GM23338 (cell line): Measurements from ENCODE around the gene RBM33. TPM values are rescaled to one million over a fixed set of nuclear protein-coding genes. Genes with fewer than 3 reads are reported as not detected.

Experiments used
- ATAC-seq: fragments of 200-7000 bp; cut with Tn5 transposase; 3 replicates; pipeline ENCODE4 v1.9.1; 2020
- DNase-seq: peaks from one replicate; pipeline ENCODE4 v3.0.0-alpha.2; 2015; ENCODE audit warnings: low spot score
- H2AFZ ChIP-seq: fragments of 200-600 bp; sonication (generic); 2 replicates; pipeline ENCODE4 v1.8.0; 2016; ENCODE audit warnings: antibody characterized with exemption, mild to moderate bottlenecking, moderate library complexity
- H3F3A ChIP-seq: fragments of 200-600 bp; sonication (generic); replicated peaks from 2 replicates; pipeline ENCODE4 v1.8.0; 2017; ENCODE audit warnings: antibody characterized with exemption, mixed run types, low read depth
- H3K27ac ChIP-seq: fragments of 200-600 bp; sonication (generic); 2 replicates; pipeline ENCODE4 v1.6.1; 2016; ENCODE audit warnings: low read depth
- H3K27me3 ChIP-seq: fragments of 200-600 bp; sonication (generic); 2 replicates; pipeline ENCODE4 v1.8.0; 2016; ENCODE audit warnings: mild to moderate bottlenecking, mixed run types, moderate library complexity; ENCODE audit not compliant: insufficient read depth
- H3K36me3 ChIP-seq: fragments of 200-600 bp; sonication (generic); 2 replicates; pipeline ENCODE4 v1.8.0; 2016; ENCODE audit warnings: mild to moderate bottlenecking; ENCODE audit not compliant: insufficient read depth
- H3K4me1 ChIP-seq: fragments of 200-600 bp; sonication (generic); 2 replicates; pipeline ENCODE4 v1.8.0; 2016; ENCODE audit warnings: mild to moderate bottlenecking, moderate library complexity; ENCODE audit not compliant: insufficient read depth
- H3K4me2 ChIP-seq: fragments of 200-600 bp; sonication (generic); 2 replicates; pipeline ENCODE4 v1.7.1; 2017; ENCODE audit warnings: mixed run types
- H3K4me3 ChIP-seq: fragments of 200-600 bp; sonication (generic); 2 replicates; pipeline ENCODE4 v1.6.1; 2016; ENCODE audit warnings: mixed run types
- H3K79me2 ChIP-seq: fragments of 200-600 bp; sonication (generic); replicated peaks from 2 replicates; pipeline ENCODE4 v1.8.0; 2017; ENCODE audit warnings: mild to moderate bottlenecking; ENCODE audit not compliant: insufficient read depth
- H3K9me2 ChIP-seq: fragments of 200-600 bp; sonication (generic); 2 replicates; pipeline ENCODE4 v1.8.0; 2017; ENCODE audit not compliant: insufficient read depth
- H4K20me1 ChIP-seq: fragments of 200-600 bp; sonication (generic); replicated peaks from 2 replicates; pipeline ENCODE4 v1.8.0; 2017; ENCODE audit warnings: mild to moderate bottlenecking; ENCODE audit not compliant: insufficient read depth
- H3K27ac Mint-ChIP-seq: 2 replicates; pipeline ENCODE4 v1.8.0; 2020; ENCODE audit warnings: inconsistent platforms, mild to moderate bottlenecking, moderate library complexity, mixed read lengths
- H3K27me3 Mint-ChIP-seq: 3 replicates; pipeline ENCODE4 v1.8.0; 2022; ENCODE audit warnings: low read depth, mild to moderate bottlenecking, moderate library complexity, mixed read lengths, inconsistent platforms; ENCODE audit not compliant: insufficient read depth, poor library complexity
- H3K36me3 Mint-ChIP-seq: 3 replicates; pipeline ENCODE4 v1.8.0; 2021; ENCODE audit warnings: low read depth, mild to moderate bottlenecking, inconsistent platforms, moderate library complexity, mixed read lengths
- H3K4me1 Mint-ChIP-seq: 3 replicates; pipeline ENCODE4 v1.8.0; 2020; ENCODE audit warnings: mild to moderate bottlenecking, inconsistent platforms, mixed read lengths
- H3K4me3 Mint-ChIP-seq: 3 replicates; pipeline ENCODE4 v1.8.0; 2021; ENCODE audit warnings: moderate library complexity, mild to moderate bottlenecking, inconsistent platforms, mixed read lengths
- H3K9me3 Mint-ChIP-seq: 3 replicates; pipeline ENCODE4 v1.8.0; 2020; ENCODE audit warnings: moderate library complexity, mild to moderate bottlenecking, inconsistent platforms, mixed read lengths
- CREB1 ChIP-seq: fragments of 250-450 bp; sonication (Bioruptor Pico); IDR thresholded peaks from 2 replicates; pipeline ENCODE4 v1.5.0; 2020; ENCODE audit warnings: low read depth, mild to moderate bottlenecking, moderate library complexity
- EZH2 ChIP-seq: fragments of 200-600 bp; sonication (generic); IDR thresholded peaks from one replicate; pipeline ENCODE4 v1.8.0; 2017; ENCODE audit warnings: antibody characterized with exemption, mild to moderate bottlenecking, low read depth; ENCODE audit not compliant: unreplicated experiment
- EZH2phosphoT487 ChIP-seq: fragments of 200-600 bp; sonication (generic); IDR thresholded peaks from one replicate; pipeline ENCODE4 v1.8.1; 2018; ENCODE audit warnings: antibody characterized with exemption; ENCODE audit not compliant: unreplicated experiment
- JUNB ChIP-seq: IDR thresholded peaks from one replicate; pipeline ENCODE4 v1.6.1; 2016; ENCODE audit warnings: antibody characterized with exemption; ENCODE audit not compliant: unreplicated experiment
- NANOG ChIP-seq: IDR thresholded peaks from 2 replicates; pipeline ENCODE4 v1.6.1; 2016; ENCODE audit warnings: antibody characterized with exemption, borderline replicate concordance
- POLR2AphosphoS5 ChIP-seq: IDR thresholded peaks from 2 replicates; pipeline ENCODE4 v1.6.1; 2016; ENCODE audit warnings: antibody characterized with exemption, low read depth
- STAT1 ChIP-seq: IDR thresholded peaks from one replicate; pipeline ENCODE4 v1.6.1; 2016; ENCODE audit warnings: antibody characterized with exemption; ENCODE audit not compliant: unreplicated experiment
- ZNF114 ChIP-seq: fragments of 250-450 bp; sonication (Bioruptor Pico); IDR thresholded peaks from 2 replicates; pipeline ENCODE4 v1.5.0; 2020; ENCODE audit warnings: mild to moderate bottlenecking, moderate library complexity
- ZNF331 ChIP-seq: fragments of 250-450 bp; sonication (Bioruptor Pico); IDR thresholded peaks from 2 replicates; pipeline ENCODE4 v1.5.0; 2020; ENCODE audit warnings: low read depth, mild to moderate bottlenecking, moderate library complexity
- polyA plus RNA-seq: library from polyadenylated mRNA; unstranded; fragments of >200 nt; fragmentation: Nextera tagmentation; extraction: Ambion mirVana; gene quantifications from 2 replicates; pipeline ENCODE4 v1.2.1, GENCODE V29; 2016
- total RNA-seq: library from RNA; depleted of rRNA; stranded (reverse); fragments of >200 nt; shearing (Covaris generic); gene quantifications from 2 replicates; pipeline ENCODE4 v1.2.3, GENCODE V29; 2014
- TF ChIP-seq, protein P1 (sequence below): IDR thresholded peaks from one replicate; pipeline ENCODE4 v1.6.1; 2018; ENCODE audit warnings: antibody characterized with exemption; ENCODE audit not compliant: unreplicated experiment
- TF ChIP-seq, protein P2 (sequence below): fragments of 250-450 bp; sonication (Bioruptor Pico); IDR thresholded peaks from 2 replicates; pipeline ENCODE4 v1.5.0; 2020; ENCODE audit warnings: mild to moderate bottlenecking, moderate library complexity

RBM33 gene
- total and polyA plus RNA-seq, 2 experiments from 2014 or later, result 47.7 to 94.7 TPM

DNA sequence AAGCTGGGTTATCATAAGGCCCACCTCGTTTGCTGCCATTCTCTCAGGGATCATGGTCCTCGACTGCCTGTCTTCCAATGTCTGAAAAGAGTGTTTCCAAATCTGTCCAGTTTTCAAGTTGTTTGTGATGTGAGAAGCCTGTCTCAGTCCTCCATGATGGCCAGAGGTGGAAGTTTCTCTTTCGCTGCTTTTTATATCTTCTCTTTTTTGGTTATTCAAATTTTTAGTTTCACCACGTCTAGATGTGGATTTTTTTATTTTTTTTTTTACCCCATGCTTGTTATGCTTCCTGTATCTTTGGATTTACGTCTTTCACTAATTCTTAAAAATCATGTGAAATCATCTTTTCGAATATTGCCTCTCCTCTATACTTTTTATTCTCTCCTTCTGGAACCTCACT, 6.1 kb upstream of the RBM33 start:
- no peak overlapping the region for H3K4me2 ChIP-seq
- peaks cover 1% of the 10 kb centered on the region; the same call in 2 of the 3 replicates for H3K4me1 Mint-ChIP-seq
- no peaks in the 10 kb centered on the region for H3K4me1 ChIP-seq
- TF ChIP-seq POLR2AphosphoS5 (no peak), EZH2 (no peak), STAT1 (no peak), JUNB (no peak), ZNF331 (CRISPR knock-in tag) (no peak), NANOG (no peak), CREB1 (CRISPR knock-in tag) (no peak)
- peaks cover 38% of the 10 kb centered on the region for H3K36me3 ChIP-seq
- peaks cover 93% of the 10 kb centered on the region for H3K9me3 Mint-ChIP-seq
- H3K9me2 ChIP-seq, result no peaks in the 10 kb centered on the region
- H3F3A ChIP-seq, result no peaks in the 10 kb centered on the region
- no peak overlapping the region for H3K4me3 Mint-ChIP-seq
- peaks cover 6% of the 10 kb centered on the region; the same call in 1 of the 2 replicates for H3K27me3 ChIP-seq
- H2AFZ ChIP-seq, result no peak overlapping the region
- H3K79me2 ChIP-seq, result peaks cover 8% of the 10 kb centered on the region; the same call in 1 of the 2 replicates
- no peak overlapping the region for H3K4me3 ChIP-seq
- H4K20me1 ChIP-seq, result no peaks in the 10 kb centered on the region
- no peak for ATAC-seq
- H3K36me3 Mint-ChIP-seq, result peaks cover 81% of the 10 kb centered on the region
- no peak overlapping the region for H3K27ac ChIP-seq
- no peak overlapping the region for H3K27ac Mint-ChIP-seq
- no peak for DNase-seq
- H3K27me3 Mint-ChIP-seq, result peaks cover 24% of the 10 kb centered on the region

DNA sequence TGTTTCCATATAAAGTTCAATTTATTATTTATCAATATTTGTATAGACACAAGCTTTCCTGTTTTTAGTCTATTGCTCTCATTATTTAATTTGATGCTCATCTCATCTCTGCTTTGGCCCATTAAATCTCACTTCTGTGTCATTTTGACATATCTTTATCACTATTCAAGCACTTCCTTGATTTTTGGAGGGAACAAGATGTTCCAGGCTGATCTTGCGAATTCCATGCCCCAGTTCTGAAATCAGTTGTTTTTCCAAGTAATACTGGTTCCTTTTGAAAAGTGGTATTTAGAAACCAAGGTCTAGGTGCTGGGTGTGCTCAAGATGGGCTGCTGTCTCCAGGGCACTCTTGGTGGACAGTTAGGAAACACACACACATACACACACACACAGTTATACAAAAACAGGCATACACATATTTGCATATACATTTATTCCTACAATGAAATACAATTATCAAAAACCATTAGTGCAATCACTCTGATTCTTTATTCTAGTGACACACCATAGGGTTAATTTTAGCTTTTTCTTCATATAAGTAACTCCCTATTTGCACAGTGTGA, 4.4 kb upstream of the RBM33 start:
- peaks cover 38% of the 10 kb centered on the region for H3K36me3 ChIP-seq
- no peak overlapping the region for H3K27ac ChIP-seq
- Mint-ChIP-seq H3K27me3 (peaks cover 29% of the 10 kb centered on the region), H3K27ac (no peak overlapping the region), H3K36me3 (peaks cover 84% of the 10 kb centered on the region), H3K4me1 (peaks cover 3% of the 10 kb centered on the region; the same call in 2 of the 3 replicates), H3K4me3 (no peak overlapping the region), H3K9me3 (peaks cover 86% of the 10 kb centered on the region)
- no peaks in the 10 kb centered on the region for H3K4me1 ChIP-seq
- H3K4me3 ChIP-seq, result no peak overlapping the region
- H4K20me1 ChIP-seq, result no peaks in the 10 kb centered on the region
- H3K4me2 ChIP-seq, result no peak overlapping the region
- H3K79me2 ChIP-seq, result peaks cover 14% of the 10 kb centered on the region
- no peaks in the 10 kb centered on the region for H3K9me2 ChIP-seq
- H3F3A ChIP-seq, result no peaks in the 10 kb centered on the region
- DNase-seq, result no peak
- H3K27me3 ChIP-seq, result peaks cover 6% of the 10 kb centered on the region; the same call in 1 of the 2 replicates
- no peak overlapping the region for H2AFZ ChIP-seq
- no peak for ATAC-seq
- TF ChIP-seq EZH2phosphoT487 (no peak), STAT1 (no peak), POLR2AphosphoS5 (no peak), ZNF331 (CRISPR knock-in tag) (no peak), ZNF114 (no peak), JUNB (no peak), EZH2 (no peak)
- TF ChIP-seq, protein P1, sequence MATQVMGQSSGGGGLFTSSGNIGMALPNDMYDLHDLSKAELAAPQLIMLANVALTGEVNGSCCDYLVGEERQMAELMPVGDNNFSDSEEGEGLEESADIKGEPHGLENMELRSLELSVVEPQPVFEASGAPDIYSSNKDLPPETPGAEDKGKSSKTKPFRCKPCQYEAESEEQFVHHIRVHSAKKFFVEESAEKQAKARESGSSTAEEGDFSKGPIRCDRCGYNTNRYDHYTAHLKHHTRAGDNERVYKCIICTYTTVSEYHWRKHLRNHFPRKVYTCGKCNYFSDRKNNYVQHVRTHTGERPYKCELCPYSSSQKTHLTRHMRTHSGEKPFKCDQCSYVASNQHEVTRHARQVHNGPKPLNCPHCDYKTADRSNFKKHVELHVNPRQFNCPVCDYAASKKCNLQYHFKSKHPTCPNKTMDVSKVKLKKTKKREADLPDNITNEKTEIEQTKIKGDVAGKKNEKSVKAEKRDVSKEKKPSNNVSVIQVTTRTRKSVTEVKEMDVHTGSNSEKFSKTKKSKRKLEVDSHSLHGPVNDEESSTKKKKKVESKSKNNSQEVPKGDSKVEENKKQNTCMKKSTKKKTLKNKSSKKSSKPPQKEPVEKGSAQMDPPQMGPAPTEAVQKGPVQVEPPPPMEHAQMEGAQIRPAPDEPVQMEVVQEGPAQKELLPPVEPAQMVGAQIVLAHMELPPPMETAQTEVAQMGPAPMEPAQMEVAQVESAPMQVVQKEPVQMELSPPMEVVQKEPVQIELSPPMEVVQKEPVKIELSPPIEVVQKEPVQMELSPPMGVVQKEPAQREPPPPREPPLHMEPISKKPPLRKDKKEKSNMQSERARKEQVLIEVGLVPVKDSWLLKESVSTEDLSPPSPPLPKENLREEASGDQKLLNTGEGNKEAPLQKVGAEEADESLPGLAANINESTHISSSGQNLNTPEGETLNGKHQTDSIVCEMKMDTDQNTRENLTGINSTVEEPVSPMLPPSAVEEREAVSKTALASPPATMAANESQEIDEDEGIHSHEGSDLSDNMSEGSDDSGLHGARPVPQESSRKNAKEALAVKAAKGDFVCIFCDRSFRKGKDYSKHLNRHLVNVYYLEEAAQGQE, result no peak
- TF ChIP-seq, protein P2, sequence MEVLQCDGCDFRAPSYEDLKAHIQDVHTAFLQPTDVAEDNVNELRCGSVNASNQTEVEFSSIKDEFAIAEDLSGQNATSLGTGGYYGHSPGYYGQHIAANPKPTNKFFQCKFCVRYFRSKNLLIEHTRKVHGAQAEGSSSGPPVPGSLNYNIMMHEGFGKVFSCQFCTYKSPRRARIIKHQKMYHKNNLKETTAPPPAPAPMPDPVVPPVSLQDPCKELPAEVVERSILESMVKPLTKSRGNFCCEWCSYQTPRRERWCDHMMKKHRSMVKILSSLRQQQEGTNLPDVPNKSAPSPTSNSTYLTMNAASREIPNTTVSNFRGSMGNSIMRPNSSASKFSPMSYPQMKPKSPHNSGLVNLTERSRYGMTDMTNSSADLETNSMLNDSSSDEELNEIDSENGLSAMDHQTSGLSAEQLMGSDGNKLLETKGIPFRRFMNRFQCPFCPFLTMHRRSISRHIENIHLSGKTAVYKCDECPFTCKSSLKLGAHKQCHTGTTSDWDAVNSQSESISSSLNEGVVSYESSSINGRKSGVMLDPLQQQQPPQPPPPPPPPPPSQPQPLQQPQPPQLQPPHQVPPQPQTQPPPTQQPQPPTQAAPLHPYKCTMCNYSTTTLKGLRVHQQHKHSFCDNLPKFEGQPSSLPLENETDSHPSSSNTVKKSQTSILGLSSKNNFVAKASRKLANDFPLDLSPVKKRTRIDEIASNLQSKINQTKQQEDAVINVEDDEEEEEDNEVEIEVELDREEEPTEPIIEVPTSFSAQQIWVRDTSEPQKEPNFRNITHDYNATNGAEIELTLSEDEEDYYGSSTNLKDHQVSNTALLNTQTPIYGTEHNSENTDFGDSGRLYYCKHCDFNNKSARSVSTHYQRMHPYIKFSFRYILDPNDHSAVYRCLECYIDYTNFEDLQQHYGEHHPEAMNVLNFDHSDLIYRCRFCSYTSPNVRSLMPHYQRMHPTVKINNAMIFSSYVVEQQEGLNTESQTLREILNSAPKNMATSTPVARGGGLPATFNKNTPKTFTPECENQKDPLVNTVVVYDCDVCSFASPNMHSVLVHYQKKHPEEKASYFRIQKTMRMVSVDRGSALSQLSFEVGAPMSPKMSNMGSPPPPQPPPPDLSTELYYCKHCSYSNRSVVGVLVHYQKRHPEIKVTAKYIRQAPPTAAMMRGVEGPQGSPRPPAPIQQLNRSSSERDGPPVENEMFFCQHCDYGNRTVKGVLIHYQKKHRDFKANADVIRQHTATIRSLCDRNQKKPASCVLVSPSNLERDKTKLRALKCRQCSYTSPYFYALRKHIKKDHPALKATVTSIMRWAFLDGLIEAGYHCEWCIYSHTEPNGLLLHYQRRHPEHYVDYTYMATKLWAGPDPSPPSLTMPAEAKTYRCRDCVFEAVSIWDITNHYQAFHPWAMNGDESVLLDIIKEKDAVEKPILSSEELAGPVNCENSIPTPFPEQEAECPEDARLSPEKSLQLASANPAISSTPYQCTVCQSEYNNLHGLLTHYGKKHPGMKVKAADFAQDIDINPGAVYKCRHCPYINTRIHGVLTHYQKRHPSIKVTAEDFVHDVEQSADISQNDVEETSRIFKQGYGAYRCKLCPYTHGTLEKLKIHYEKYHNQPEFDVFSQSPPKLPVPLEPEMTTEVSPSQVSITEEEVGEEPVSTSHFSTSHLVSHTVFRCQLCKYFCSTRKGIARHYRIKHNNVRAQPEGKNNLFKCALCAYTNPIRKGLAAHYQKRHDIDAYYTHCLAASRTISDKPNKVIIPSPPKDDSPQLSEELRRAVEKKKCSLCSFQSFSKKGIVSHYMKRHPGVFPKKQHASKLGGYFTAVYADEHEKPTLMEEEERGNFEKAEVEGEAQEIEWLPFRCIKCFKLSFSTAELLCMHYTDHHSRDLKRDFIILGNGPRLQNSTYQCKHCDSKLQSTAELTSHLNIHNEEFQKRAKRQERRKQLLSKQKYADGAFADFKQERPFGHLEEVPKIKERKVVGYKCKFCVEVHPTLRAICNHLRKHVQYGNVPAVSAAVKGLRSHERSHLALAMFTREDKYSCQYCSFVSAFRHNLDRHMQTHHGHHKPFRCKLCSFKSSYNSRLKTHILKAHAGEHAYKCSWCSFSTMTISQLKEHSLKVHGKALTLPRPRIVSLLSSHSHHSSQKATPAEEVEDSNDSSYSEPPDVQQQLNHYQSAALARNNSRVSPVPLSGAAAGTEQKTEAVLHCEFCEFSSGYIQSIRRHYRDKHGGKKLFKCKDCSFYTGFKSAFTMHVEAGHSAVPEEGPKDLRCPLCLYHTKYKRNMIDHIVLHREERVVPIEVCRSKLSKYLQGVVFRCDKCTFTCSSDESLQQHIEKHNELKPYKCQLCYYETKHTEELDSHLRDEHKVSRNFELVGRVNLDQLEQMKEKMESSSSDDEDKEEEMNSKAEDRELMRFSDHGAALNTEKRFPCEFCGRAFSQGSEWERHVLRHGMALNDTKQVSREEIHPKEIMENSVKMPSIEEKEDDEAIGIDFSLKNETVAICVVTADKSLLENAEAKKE (CRISPR knock-in tag), result no peak
